Tibial artery (tissue), 4 donors: ENCODE measurements around the gene ERI3.

Source experiments
- DNase-seq, 2 donors: peaks; one replicate each; pipeline ENCODE4 v3.0.0-alpha.2; 2019
- H3K27ac ChIP-seq, 2 donors: fragments of 200-600 bp; sonication (generic) in 1 of 2; 1 replicate in 1 of 2; 2 replicates in 1 of 2; pipeline ENCODE4 v1.5.1; 2018 to 2019; ENCODE audit warnings: mild to moderate bottlenecking in 1 of 2
- H3K27me3 ChIP-seq, 2 donors: fragments of 200-600 bp; sonication (generic) in 1 of 2; one replicate each; pipeline versions ENCODE4 v1.5.1 to v1.6.0; 2016 to 2019
- H3K36me3 ChIP-seq, 3 donors: fragments of 200-600 bp; sonication (generic) in 2 of 3; one replicate each; pipeline ENCODE4 v1.5.1; 2016 to 2019; ENCODE audit warnings: mild to moderate bottlenecking in 2 of 3
- H3K4me1 ChIP-seq, 4 donors: fragments of 200-600 bp; sonication (generic) in 2 of 4; 1 replicate in 3 of 4; 2 replicates in 1 of 4; pipeline ENCODE4 v1.5.1; 2016 to 2019
- H3K4me3 ChIP-seq, 2 donors: fragments of 200-600 bp; sonication (generic) in 1 of 2; 1 replicate in 1 of 2; 2 replicates in 1 of 2; pipeline ENCODE4 v1.5.1; 2018 to 2019; ENCODE audit warnings: mild to moderate bottlenecking in 2 of 2
- H3K9me3 ChIP-seq, 3 donors: fragments of 200-600 bp; sonication (generic) in 1 of 3; one replicate each; pipeline ENCODE4 v1.5.1; 2016 to 2019
- intact Hi-C: fragments of 100-400 bp; cut with DNase I; formaldehyde crosslinking; loops from one replicate; pipeline ENCODE4 v1.15.0; 2023; ENCODE audit warnings: low total_unique reads
- TF ChIP-seq, protein P1 (sequence below), 2 experiments: fragments of 200-600 bp in 1 of 2; fragments of 450-650 bp in 1 of 2; IDR thresholded peaks; one replicate each; pipeline ENCODE4 v1.5.1; 2017 to 2019; ENCODE audit warnings: antibody characterized with exemption in 2 of 2, mild to moderate bottlenecking in 1 of 2, moderate library complexity in 1 of 2

Gene ERI3

GRCh38 chr1:44282704-44283426 is 72.2 kb downstream of the ERI3 start:
- intact Hi-C loops: no loop called here
- no peak overlapping the region for H3K27ac ChIP-seq
- no peaks in the 10 kb centered on the region for H3K9me3 ChIP-seq
- H3K36me3 ChIP-seq: peaks cover 32 to 51% (median 38%) of the 10 kb centered on the region in 3 donors
- H3K4me3 ChIP-seq: no peak overlapping the region
- TF ChIP-seq, protein P1, sequence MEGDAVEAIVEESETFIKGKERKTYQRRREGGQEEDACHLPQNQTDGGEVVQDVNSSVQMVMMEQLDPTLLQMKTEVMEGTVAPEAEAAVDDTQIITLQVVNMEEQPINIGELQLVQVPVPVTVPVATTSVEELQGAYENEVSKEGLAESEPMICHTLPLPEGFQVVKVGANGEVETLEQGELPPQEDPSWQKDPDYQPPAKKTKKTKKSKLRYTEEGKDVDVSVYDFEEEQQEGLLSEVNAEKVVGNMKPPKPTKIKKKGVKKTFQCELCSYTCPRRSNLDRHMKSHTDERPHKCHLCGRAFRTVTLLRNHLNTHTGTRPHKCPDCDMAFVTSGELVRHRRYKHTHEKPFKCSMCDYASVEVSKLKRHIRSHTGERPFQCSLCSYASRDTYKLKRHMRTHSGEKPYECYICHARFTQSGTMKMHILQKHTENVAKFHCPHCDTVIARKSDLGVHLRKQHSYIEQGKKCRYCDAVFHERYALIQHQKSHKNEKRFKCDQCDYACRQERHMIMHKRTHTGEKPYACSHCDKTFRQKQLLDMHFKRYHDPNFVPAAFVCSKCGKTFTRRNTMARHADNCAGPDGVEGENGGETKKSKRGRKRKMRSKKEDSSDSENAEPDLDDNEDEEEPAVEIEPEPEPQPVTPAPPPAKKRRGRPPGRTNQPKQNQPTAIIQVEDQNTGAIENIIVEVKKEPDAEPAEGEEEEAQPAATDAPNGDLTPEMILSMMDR (IDR thresholded peaks at IDR 0.05): no peak
- DNase-seq: no peak
- H3K27me3 ChIP-seq: no peaks in the 10 kb centered on the region
- H3K4me1 ChIP-seq: no peaks in the 10 kb centered on the region

DNA sequence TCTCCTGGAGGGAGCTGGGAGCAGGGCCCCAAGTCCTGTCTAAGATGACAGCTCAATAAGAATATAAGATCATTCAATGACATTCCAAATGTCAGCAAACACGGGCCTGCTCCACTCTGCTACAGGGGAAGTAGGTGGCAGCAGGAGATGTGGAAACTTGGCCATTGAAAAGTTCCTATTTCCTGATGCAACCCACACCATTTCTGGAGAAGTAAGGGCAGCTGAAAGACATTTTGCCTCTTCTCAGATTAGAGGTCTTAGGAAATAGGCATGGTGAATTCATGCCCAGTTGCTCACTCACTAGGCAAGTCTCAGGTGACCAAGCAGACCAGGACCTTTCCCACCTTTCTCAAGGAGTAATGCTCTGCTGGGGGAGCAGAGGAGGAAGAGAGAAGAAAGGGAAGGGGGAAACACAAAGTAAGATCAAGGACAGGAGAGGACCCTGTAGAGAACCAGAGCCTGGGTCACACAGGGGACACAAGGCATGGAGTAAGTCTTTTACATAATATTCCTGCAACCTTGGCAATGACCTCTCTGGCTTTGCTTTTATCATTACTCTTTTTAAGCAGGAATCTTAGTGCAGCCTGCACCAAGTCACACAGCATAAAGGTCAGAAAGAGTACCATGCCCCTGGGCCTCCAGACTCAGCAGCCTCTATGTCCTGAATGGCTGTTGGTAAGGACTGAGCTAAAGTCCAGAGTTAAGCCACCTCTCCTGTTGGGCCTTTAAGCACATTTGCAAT is 72.9 kb downstream of the ERI3 start:
- no peaks in the 10 kb centered on the region for H3K4me1 ChIP-seq
- H3K4me3 ChIP-seq: no peak overlapping the region
- no peak for DNase-seq
- no peaks in the 10 kb centered on the region for H3K27me3 ChIP-seq
- intact Hi-C loops: no loop called here
- TF ChIP-seq, protein P1 (IDR thresholded peaks at IDR 0.05): no peak
- no peak overlapping the region for H3K27ac ChIP-seq
- peaks cover 26 to 43% (median 35%) of the 10 kb centered on the region in 3 donors for H3K36me3 ChIP-seq
- H3K9me3 ChIP-seq: no peaks in the 10 kb centered on the region

- peaks cover 0 to 19% (median 8%) of the 10 kb centered on the region in 4 donors for H3K4me1 ChIP-seq
- no peaks in the 10 kb centered on the region for H3K27me3 ChIP-seq
- no peak overlapping the region for H3K4me3 ChIP-seq
- H3K27ac ChIP-seq: no peak overlapping the region
- peaks cover 0 to 10% (median 0%) of the 10 kb centered on the region in 3 donors for H3K36me3 ChIP-seq
- TF ChIP-seq, protein P1 (IDR thresholded peaks at IDR 0.05): no peak
- DNase-seq: no peak
- no peaks in the 10 kb centered on the region for H3K9me3 ChIP-seq
- intact Hi-C loops: no loop called here
Measured at GRCh38 chr1:44276901-44277300, 78.2 kb downstream of the ERI3 start.

- Histone ChIP-seq H3K27me3 (no peaks in the 10 kb centered on the region), H3K4me1 (peaks cover 0 to 19% (median 8%) of the 10 kb centered on the region in 4 donors), H3K4me3 (no peak overlapping the region), H3K27ac (no peak overlapping the region), H3K36me3 (peaks cover 0 to 10% (median 0%) of the 10 kb centered on the region in 3 donors), H3K9me3 (no peaks in the 10 kb centered on the region)
- no peak for DNase-seq
- TF ChIP-seq, protein P1 (IDR thresholded peaks at IDR 0.05): no peak
- intact Hi-C loops: no loop called here
Measured at GRCh38 chr1:44275991-44276405, 79.1 kb downstream of the ERI3 start.

DNA sequence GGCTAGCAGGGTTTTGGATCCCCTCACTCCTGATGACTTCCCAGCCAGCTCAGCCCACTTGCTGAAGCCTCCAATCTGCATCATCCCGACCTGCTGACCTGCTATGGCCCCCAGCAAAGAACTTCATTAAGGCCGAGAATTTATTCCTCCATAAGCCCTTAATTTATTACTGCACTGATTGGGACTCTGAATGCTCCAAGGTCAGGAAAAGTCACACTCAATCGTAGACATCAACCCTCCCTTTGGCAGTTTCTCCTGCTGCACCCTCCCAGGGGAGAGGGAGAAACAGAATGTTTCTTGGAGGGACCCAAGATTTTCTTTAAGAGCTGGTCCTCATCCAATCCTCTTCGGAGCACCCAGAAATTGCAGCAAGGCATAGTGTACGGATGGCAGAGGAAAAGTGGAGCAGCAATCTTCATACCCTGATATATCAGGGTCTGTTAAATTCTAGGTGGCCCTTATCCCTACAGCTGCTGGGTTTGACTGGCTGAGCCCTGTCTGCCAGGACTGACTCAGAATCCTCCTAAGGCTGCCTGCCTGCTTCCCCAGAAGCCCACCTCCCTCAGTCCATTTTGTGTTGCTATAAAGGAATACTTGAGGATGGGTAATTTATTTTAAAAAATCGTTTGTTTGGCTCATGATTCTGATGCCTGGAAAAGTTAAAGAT is 79.6 kb downstream of the ERI3 start:
- intact Hi-C loops: no loop called here
- no peak overlapping the region for H3K27ac ChIP-seq
- TF ChIP-seq, protein P1 (IDR thresholded peaks at IDR 0.05): no peak
- H3K9me3 ChIP-seq: no peaks in the 10 kb centered on the region
- no peak for DNase-seq
- H3K36me3 ChIP-seq: peaks cover 0 to 10% (median 0%) of the 10 kb centered on the region in 3 donors
- no peaks in the 10 kb centered on the region for H3K27me3 ChIP-seq
- peaks cover 0 to 19% (median 8%) of the 10 kb centered on the region in 4 donors for H3K4me1 ChIP-seq
- H3K4me3 ChIP-seq: no peak overlapping the region
